GM21515 (cell line): Measurements from ENCODE around the gene REEP1.

Experiments used
- ATAC-seq: cut with Tn5 transposase; IDR thresholded peaks from one replicate; pipeline ENCODE4 v1.9.1; 2021; ENCODE audit not compliant: unreplicated experiment

The REEP1 gene

GRCh38 chr2:86284987-86285386 lies 52.4 kb downstream of the REEP1 start:
- ATAC-seq: no peak

- ATAC-seq: no peak
Measured at GRCh38 chr2:86284401-86284841, 53.0 kb downstream of the REEP1 start.

- no peak for ATAC-seq
Measured at GRCh38 chr2:86283411-86284030, 53.9 kb downstream of the REEP1 start.

GRCh38 chr2:86281066-86281700 lies 56.2 kb downstream of the REEP1 start:
- no peak for ATAC-seq

- no peak for ATAC-seq
Measured at GRCh38 chr2:86280191-86280667, 57.2 kb downstream of the REEP1 start.

GRCh38 chr2:86275962-86276361 lies 61.5 kb downstream of the REEP1 start:
- ATAC-seq: no peak

- ATAC-seq: no peak
Measured at GRCh38 chr2:86275384-86275799, 62.0 kb downstream of the REEP1 start.

GRCh38 chr2:86274918-86275275 lies 62.5 kb downstream of the REEP1 start:
- ATAC-seq: no peak

GRCh38 chr2:86274265-86274917 lies 63.0 kb downstream of the REEP1 start:
- peak; percentile 48 for ATAC-seq

GRCh38 chr2:86272111-86272510 lies 65.3 kb downstream of the REEP1 start:
- ATAC-seq: no peak

GRCh38 chr2:86271248-86271647 lies 66.2 kb downstream of the REEP1 start:
- no peak for ATAC-seq

GRCh38 chr2:86263956-86264355 lies 73.5 kb downstream of the REEP1 start:
- ATAC-seq: no peak

GRCh38 chr2:86260978-86261377 lies 76.4 kb downstream of the REEP1 start:
- ATAC-seq: no peak

GRCh38 chr2:86258106-86258505 lies 79.3 kb downstream of the REEP1 start:
- ATAC-seq: no peak

- ATAC-seq: no peak
Measured at GRCh38 chr2:86256982-86257381, 80.4 kb downstream of the REEP1 start.

- no peak for ATAC-seq
Measured at GRCh38 chr2:86256300-86256699, 81.1 kb downstream of the REEP1 start.

GRCh38 chr2:86254576-86255538 lies 82.6 kb downstream of the REEP1 start:
- ATAC-seq: no peak

- ATAC-seq: no peak
Measured at GRCh38 chr2:86253424-86253823, 84.0 kb downstream of the REEP1 start.

- no peak for ATAC-seq
Measured at GRCh38 chr2:86251840-86252266, 85.6 kb downstream of the REEP1 start.

- ATAC-seq: peak; percentile 74
Measured at GRCh38 chr2:86249579-86250391, 87.6 kb downstream of the REEP1 start.
